Keratinocyte (primary cell): ENCODE data around the gene MYOZ3. TPM values are rescaled to one million over a fixed set of nuclear protein-coding genes. Genes with fewer than 3 reads are reported as not detected.
A peak's percentile ranks its signal among the peaks of the same experiment; 100 is the strongest.

Source experiments
- DNase-seq: peaks from one replicate; pipeline ENCODE4 v3.0.0-alpha.2; 2011; ENCODE audit warnings: low read depth, missing footprints, low spot score
- FAIRE-seq: peaks from 2 replicates; lab custom pipeline; 2011; peaks lifted over from hg19 to GRCh38; lab: Jason Lieb, UNC
- H2AFZ ChIP-seq: 2 replicates; pipeline ENCODE4 v1.6.0; 2012; ENCODE audit warnings: low read length, control low read depth, inconsistent platforms; ENCODE audit not compliant: control insufficient read depth
- H3K27ac ChIP-seq: 2 replicates; pipeline ENCODE4 v1.5.1; 2011; ENCODE audit warnings: low read length; ENCODE audit not compliant: control insufficient read depth, insufficient read depth
- H3K27me3 ChIP-seq: 3 replicates; pipeline ENCODE4 v1.6.0; 2011; ENCODE audit warnings: low read length; ENCODE audit not compliant: control insufficient read depth, insufficient read depth; ENCODE audit errors: extremely low read depth
- H3K36me3 ChIP-seq, 2 experiments: 2 replicates in 1 of 2; 3 replicates in 1 of 2; pipeline ENCODE4 v1.5.1; 2011; ENCODE audit warnings: low read length in 2 of 2, mild to moderate bottlenecking in 1 of 2; ENCODE audit not compliant: control insufficient read depth in 2 of 2, insufficient read depth in 2 of 2; ENCODE audit errors: extremely low read depth in 1 of 2
- H3K4me1 ChIP-seq: 3 replicates; pipeline ENCODE4 v1.5.1; 2011; ENCODE audit warnings: low read length; ENCODE audit not compliant: control insufficient read depth, insufficient read depth; ENCODE audit errors: extremely low read depth
- H3K4me2 ChIP-seq: 3 replicates; pipeline ENCODE4 v1.6.0; 2011; ENCODE audit warnings: low read depth, low read length; ENCODE audit not compliant: control insufficient read depth, insufficient read depth; ENCODE audit errors: extremely low read depth
- H3K4me3 ChIP-seq, 3 experiments: fragments of 200-600 bp in 1 of 3; sonication (generic) in 1 of 3; 2 replicates in 2 of 3; 3 replicates in 1 of 3; pipeline ENCODE4 v1.5.1; 2011 to 2016; ENCODE audit warnings: low read length in 3 of 3, mild to moderate bottlenecking in 3 of 3, control low read depth in 2 of 3, inconsistent platforms in 1 of 3, low read depth in 1 of 3, mixed read lengths in 1 of 3, mixed run types in 1 of 3, moderate library complexity in 1 of 3; ENCODE audit not compliant: control insufficient read depth in 2 of 3, insufficient read depth in 2 of 3; ENCODE audit errors: extremely low read depth in 1 of 3
- H3K79me2 ChIP-seq: 2 replicates; pipeline ENCODE4 v1.6.0; 2012; ENCODE audit warnings: low read length; ENCODE audit not compliant: control insufficient read depth, insufficient read depth
- H3K9ac ChIP-seq: 3 replicates; pipeline ENCODE4 v1.6.0; 2011; ENCODE audit warnings: low read length; ENCODE audit not compliant: control insufficient read depth, insufficient read depth; ENCODE audit errors: extremely low read depth
- H3K9me1 ChIP-seq: 3 replicates; pipeline ENCODE4 v1.6.0; 2011; ENCODE audit warnings: low read length; ENCODE audit not compliant: control insufficient read depth, insufficient read depth; ENCODE audit errors: extremely low read depth
- H3K9me3 ChIP-seq: 2 replicates; pipeline ENCODE4 v1.5.1; 2012; ENCODE audit warnings: low read depth, low read length; ENCODE audit not compliant: control insufficient read depth
- H4K20me1 ChIP-seq: 3 replicates; pipeline ENCODE4 v1.6.0; 2011; ENCODE audit warnings: low read length; ENCODE audit not compliant: control insufficient read depth, insufficient read depth; ENCODE audit errors: extremely low read depth
- CTCF ChIP-seq, 3 experiments: IDR thresholded peaks in 1 of 3; conservative IDR thresholded peaks in 1 of 3; optimal IDR thresholded peaks in 1 of 3; 2 replicates in 2 of 3; 3 replicates in 1 of 3; pipeline versions ENCODE3 to v1.5.1; 2011; ENCODE audit warnings: low read length in 3 of 3, mild to moderate bottlenecking in 3 of 3, moderate library complexity in 2 of 3, control low read depth in 1 of 3, inconsistent platforms in 1 of 3; ENCODE audit not compliant: insufficient read depth in 2 of 3; ENCODE audit errors: extremely low read depth in 1 of 3
- EZH2 ChIP-seq: IDR thresholded peaks from one replicate; pipeline ENCODE4 v1.6.1; 2012; ENCODE audit warnings: inconsistent platforms, mild to moderate bottlenecking, low read length, moderate library complexity
- dilution Hi-C: fragments of 300-500 bp; cut with MboI; formaldehyde crosslinking; loops from one replicate; pipeline ENCODE4 v1.7.0; 2020; ENCODE audit warnings: low sequenced_read_pairs; ENCODE audit not compliant: extremely low pct_ligation_motif_present
- polyA plus RNA-seq, 5 experiments: library from polyadenylated mRNA; depleted of rRNA in 3 of 5; stranded (reverse) in 3 of 5; stranded (forward) in 1 of 5; unstranded in 1 of 5; fragments of >200 nt; gene quantifications; 1 replicate in 1 of 5; 2 replicates in 3 of 5; 3 replicates in 1 of 5; pipeline versions ENCODE4 v1.2.1 to v1.2.3, GENCODE V29; 2011 to 2012; ENCODE audit warnings: missing spikeins in 2 of 5, low read depth in 1 of 5, low replicate concordance in 1 of 5

MYOZ3 gene
- polyA plus RNA-seq, 1 donor (not counting 4 experiments of a cell fraction or from before 2014, with no cell fraction given) = 0.03 TPM

- FAIRE-seq = peak; percentile 72
- H3K4me1 ChIP-seq = peaks cover 27% of the 10 kb centered on the region
- H3K27me3 ChIP-seq = no peaks in the 10 kb centered on the region
- H3K27ac ChIP-seq = no peak overlapping the region
- H3K9me3 ChIP-seq = no peaks in the 10 kb centered on the region
- no peak overlapping the region for H3K4me2 ChIP-seq
- TF ChIP-seq EZH2 = no peak
- TF ChIP-seq CTCF (optimal IDR thresholded peaks at IDR 0.05 in 1 of 3, IDR thresholded peaks at IDR 0.05 in 1 of 3, conservative IDR thresholded peaks at IDR 0.05 in 1 of 3; ENCODE audit: extremely low read depth in 1 of 3, insufficient read depth in 2 of 3, low read length in 3 of 3) = no peak
- H3K36me3 ChIP-seq = no peaks in the 10 kb centered on the region
- no peak overlapping the region for H3K9ac ChIP-seq
- H4K20me1 ChIP-seq = no peaks in the 10 kb centered on the region
- dilution Hi-C loops = no loop called here
- no peak for DNase-seq
- H3K4me3 ChIP-seq = no peak overlapping the region
- H2AFZ ChIP-seq = no peak overlapping the region
- H3K79me2 ChIP-seq = no peaks in the 10 kb centered on the region
- no peaks in the 10 kb centered on the region for H3K9me1 ChIP-seq
Measured at GRCh38 chr5:150626853-150627276, 34.2 kb upstream of the MYOZ3 start.

GRCh38 chr5:150627731-150628545 lies 33.1 kb upstream of the MYOZ3 start:
- peaks cover 27% of the 10 kb centered on the region for H3K4me1 ChIP-seq
- H3K27me3 ChIP-seq = no peaks in the 10 kb centered on the region
- dilution Hi-C loops = no loop called here
- no peak overlapping the region for H3K9ac ChIP-seq
- H4K20me1 ChIP-seq = no peaks in the 10 kb centered on the region
- no peaks in the 10 kb centered on the region for H3K36me3 ChIP-seq
- H3K9me1 ChIP-seq = no peaks in the 10 kb centered on the region
- FAIRE-seq (peak; percentile 57), DNase-seq (no peak)
- no peak overlapping the region for H3K27ac ChIP-seq
- no peak overlapping the region for H3K4me2 ChIP-seq
- no peak for TF ChIP-seq EZH2
- TF ChIP-seq CTCF (optimal IDR thresholded peaks at IDR 0.05 in 1 of 3, IDR thresholded peaks at IDR 0.05 in 1 of 3, conservative IDR thresholded peaks at IDR 0.05 in 1 of 3; ENCODE audit: extremely low read depth in 1 of 3, insufficient read depth in 2 of 3, low read length in 3 of 3) = no peak
- H3K9me3 ChIP-seq = no peaks in the 10 kb centered on the region
- no peak overlapping the region for H2AFZ ChIP-seq
- H3K4me3 ChIP-seq = no peak overlapping the region
- H3K79me2 ChIP-seq = no peaks in the 10 kb centered on the region
